Hematopoietic multipotent progenitor cell treated with erythropoietin and hydrocortisone succinate and interleukin-3 and kit ligand, for 6 days (in vitro differentiated cells): Measurements from ENCODE around the gene ECT2.
"Not testable (repeated sequence)": the region's sequence is repeated elsewhere in the genome, so short reads cannot be mapped to it uniquely, and the experiment has no call there.

Source experiments
- DNase-seq: peaks from one replicate; pipeline ENCODE4 v3.0.0-alpha.2; 2015

ECT2 gene

DNA sequence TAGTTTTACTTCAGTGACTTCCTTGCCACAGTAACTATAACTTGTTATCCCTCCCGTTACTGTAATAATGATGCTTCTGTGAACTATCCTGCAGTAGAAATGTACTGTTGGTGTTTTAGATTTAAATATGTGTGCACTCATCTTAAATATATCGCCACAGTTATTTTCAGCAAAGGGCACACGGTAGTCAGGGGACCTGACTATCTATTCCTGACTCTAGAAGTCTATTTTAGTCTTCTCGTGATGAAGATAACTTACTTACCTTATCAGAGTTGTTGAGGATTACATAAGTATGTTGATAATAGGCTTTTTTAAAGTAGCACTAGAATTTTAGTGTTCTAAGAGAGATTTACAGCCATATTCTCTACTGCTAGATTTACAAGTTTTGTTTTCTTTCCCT is 65.3 kb downstream of the ECT2 start:
- no peak for DNase-seq

DNA sequence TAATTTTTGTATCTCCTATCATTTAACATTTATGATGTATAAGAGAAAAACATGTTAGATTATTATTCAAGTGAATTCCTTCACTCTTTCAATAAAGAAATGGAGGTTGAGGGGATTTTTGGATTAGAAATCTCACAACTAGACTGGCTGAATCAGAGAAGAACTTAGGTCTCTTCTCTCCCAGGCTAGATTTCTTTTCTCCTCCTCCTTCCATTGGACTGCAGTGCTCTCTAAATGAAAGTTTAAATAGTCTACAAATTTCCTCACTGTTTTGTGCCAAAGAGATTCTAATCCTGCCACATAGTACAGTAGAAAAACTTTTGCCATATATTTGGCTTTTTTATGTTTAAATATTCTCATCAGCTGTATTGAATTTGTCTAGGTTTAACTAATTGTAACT is 65.8 kb downstream of the ECT2 start:
- DNase-seq, result no peak

DNA sequence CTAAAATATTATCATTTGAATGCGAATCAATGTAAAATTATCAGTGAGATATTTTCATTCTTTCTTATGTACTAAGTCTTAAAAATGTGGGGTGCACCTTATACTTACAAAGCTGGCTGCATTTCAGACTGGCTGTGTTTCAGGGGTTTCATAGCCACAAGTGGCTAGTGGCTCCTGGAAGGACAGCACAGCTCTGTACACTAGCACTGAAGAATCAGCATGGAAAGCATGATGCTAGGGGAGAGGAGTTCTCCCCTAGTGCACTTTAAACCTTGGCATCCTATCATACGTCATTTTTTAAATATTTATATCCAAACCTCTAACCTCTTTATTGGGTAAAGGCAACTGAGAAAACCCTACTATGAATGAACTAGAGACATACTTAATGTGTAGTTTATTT is 66.4 kb downstream of the ECT2 start:
- DNase-seq, result no peak

DNA sequence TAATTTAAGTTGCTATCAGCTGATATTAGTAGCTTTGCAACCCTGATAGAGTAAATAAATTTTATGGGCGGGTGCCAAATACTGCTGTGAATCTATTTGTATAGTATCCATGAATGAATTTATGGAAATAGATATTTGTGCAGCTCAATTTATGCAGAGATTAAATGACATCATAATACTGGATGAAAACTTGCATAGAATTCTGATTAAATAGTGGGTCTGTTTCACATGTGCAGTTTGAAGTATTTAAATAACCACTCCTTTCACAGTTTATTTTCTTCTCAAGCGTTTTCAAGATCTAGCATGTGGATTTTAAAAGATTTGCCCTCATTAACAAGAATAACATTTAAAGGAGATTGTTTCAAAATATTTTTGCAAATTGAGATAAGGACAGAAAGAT is 70.0 kb downstream of the ECT2 start:
- no peak for DNase-seq

DNA sequence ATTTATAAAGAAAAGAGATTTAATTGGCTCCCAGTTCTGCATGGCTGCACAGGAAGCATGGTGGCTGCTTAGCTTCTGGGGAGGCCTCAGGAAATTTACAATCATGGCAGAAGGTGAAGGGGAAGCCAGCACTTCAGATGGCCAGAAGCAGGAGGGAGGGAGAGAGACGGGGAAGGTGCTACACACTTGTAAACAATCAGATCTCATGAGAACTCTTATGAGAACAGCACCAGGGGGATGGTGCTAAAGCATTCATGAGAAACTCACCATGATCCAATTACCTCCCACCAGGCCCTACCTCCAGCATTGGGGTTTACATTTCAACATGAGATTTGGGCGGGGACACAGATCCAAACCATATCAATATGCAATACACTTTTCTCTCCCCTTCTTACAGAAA is 73.7 kb downstream of the ECT2 start:
- no peak for DNase-seq

DNA sequence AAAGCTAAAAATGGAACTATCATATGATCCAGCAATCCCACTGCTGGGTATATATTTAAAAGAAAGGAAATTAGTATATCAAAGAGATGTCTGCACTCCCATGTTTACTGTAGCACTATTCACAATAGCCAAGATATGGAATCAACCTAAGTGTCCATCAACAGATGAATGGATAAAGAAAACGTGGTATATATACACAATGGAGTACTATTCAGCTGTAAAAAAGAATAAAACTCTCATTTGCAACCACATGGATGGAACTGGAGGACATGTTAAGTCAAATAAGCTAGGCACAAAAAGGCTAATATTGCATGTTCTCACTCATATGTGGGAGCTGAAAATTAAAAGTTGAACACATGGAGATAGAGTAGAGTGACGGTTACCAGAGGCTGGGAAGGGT is 76.7 kb downstream of the ECT2 start:
- not testable (repeated sequence) for DNase-seq

DNA sequence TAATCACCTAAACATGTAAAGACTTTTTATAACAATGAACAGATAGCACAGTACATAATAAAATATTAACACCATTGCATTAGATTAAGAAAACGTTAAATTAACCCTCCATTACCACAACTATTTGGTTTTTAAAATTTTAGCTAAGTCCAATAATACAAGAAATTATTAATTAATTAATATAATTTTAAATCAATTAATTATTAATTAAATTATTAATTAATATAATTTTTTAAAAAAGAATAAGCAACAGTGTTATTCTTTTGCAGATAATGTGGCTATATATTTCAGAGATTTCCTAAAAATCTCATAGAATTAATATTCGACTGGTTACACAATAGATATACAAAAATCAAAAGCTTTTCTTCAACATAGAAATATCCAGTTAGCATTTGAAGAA is 82.5 kb downstream of the ECT2 start:
- no peak for DNase-seq

DNA sequence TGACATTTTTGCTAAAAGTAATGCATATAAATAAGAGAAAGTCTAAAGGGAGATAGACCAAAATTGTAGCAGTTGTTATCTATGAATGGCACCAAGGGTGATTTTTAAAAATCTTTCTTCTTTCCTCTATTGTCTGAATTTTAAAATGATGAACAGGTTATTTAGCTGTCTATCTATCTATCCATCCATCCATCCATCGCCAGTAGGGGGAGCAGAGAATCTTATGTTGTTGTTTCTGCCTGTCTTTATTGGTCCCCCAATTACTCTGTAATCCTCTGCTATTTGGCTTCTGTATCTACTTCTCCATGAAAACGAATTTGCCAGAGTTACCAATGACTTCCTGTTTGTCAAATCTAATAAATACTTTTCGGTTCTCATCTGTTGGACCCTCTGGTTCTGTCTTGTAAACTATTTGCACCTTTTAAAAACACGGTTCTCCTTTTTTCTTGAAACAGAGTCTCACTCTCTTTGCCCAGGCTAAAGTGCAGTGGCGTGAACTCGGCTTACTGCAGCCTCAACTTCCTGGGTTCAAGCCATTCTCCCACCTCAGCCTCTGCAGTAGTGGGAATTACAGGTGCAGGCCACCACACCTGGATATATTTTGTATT is 86.0 kb downstream of the ECT2 start:
- DNase-seq, result peak; percentile 79

DNA sequence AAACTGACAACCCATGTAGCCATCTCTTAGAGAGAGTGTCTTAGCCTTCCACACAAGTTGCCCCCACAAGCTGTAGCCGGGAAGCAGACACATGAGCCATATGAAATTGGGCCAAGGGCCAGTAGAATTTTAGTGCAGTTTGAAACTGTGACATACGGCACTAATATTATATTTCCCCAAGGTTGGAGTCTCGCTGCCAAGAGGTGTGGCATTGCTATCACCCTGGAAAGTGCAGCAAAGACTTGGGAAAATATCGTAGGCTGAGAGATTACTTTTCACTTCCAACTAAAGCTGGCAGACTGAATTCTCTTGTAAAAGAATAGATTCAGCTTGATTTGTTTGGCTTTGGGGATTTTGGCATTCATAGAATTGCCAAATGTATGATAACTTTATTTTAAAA is 89.2 kb downstream of the ECT2 start:
- no peak for DNase-seq

DNA sequence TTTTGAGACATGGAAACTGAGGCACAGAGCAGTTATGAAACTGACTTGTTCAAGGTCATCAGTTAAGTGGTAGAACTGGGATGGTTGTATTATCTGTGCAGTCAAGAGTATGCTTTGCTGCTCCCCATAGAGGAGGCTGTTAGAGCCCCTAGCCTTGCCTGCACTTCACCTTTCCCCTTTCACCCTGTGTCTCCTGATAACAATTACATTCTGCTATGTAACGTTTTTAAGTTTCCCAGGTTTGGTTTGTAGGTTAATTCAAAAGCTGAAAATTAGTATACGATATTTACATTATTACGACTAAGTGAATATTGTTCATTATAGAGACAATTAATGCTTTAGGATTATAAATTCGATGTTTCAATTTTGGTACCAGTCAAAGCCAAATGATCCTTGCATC is 89.9 kb downstream of the ECT2 start:
- DNase-seq, result no peak

DNA sequence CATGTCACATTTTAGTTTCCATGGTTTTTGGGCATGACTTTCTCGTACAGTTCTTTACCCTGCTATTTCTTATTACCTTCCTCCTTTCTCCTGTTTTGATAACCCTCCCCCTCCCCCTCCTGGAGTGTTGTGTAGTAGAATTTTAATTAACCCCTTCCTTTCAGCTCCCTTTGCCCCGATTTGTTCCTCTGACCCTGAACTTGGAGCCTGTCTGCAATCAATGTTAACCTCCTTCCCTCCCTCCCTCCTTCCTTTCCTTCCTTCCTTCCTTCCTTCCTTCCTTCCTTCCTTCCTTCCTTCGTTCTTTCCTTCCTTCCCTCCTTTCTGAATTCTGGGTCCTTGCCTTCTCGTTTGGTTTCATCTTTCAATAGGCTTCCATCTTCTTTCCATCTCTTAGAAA is 90.4 kb downstream of the ECT2 start:
- no peak for DNase-seq

DNA sequence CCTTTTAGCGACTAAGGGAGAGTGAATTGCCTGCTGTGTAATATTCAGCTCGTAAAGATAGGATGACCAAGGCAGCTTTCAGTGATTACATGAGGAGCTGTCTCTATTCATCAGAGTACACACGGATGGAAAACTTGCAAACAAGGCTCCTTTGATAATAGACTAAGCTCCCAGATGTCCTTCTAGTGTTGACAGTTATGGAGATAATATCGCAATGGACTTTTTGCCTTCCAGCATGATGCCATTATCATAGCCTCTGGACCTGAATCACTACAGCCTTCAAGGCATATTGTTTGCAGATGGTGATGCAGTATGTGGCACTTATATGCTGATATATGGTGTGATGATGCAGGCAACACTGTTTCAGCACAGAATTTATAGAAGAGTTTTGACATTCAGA is 93.9 kb downstream of the ECT2 start:
- DNase-seq, result no peak

DNA sequence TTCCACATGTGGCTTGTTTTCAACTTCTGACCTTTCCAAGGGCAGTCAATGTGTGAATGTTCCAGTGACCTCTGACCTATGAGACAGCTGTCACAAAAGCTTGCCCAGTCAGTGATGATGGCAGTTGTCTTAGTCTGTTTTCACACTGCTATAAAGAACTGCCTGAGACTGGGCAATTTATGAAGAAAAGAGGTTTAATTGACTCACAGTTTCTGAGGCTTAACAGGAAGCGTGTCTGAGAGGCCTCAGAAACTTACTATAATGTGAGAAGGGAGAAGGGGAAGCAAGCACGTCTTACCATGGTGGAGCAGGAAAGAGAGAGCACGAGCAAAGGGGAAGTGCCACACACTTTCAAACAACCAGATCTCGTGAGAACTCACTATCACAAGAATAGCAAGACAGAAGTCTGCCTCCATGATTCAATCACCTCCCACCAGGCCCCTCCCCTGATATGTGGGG is 95.6 kb downstream of the ECT2 start:
- no peak for DNase-seq

DNA sequence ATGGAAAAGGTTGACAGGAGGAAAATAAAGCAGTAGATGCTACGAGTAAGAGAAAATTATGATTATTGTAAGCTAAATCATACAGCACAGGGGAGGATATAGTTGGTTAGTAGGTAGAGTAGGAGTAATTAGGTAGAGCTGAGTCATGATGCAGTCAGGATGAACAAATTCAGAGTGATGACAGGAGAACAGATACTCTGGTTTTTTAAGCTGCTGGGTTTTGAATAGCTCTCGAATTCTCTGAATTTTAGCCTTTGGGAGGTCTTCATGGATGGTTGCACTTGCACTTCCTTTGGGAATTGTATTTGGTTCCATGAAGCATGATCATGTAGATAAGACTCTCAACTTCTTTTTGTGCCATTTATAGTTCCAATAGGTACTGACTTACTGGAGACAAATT is 96.2 kb downstream of the ECT2 start:
- no peak for DNase-seq

DNA sequence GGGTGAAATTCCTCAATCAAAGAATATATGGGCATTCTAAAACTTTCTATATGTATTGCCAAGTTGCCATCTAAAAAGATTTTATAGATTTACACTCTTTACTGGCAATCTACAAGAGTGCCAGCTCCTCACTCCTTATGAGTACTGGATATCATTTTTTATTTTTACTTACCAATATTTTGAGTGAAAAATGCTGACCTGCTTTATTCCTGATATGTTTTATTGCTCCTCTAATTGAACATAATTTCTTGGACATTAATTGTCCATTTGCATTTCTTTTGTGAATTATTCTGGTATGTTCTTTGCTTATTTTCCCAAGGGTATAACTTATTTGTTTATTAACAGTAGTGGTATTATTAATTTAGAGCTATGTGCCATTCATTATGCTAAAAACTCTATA is 96.8 kb downstream of the ECT2 start:
- no peak for DNase-seq

DNA sequence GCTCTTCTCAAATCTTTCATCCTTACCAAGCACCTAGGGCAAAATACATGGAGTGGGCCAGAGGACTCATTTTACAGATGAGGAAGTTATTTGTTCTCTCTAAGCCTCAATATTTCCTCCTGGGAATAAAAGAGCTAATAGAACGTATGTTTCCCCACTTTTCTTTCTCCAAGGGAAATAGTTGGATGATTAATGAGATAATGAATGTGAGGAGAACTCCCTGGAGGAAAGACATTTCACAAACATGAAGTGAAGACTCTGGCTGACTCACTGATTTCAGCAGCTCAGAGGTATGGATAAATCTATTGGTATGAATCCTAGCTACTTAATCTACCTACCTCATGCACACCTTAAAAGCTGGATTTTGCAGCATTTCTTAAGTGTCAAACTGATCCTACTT is 98.4 kb downstream of the ECT2 start:
- no peak for DNase-seq

DNA sequence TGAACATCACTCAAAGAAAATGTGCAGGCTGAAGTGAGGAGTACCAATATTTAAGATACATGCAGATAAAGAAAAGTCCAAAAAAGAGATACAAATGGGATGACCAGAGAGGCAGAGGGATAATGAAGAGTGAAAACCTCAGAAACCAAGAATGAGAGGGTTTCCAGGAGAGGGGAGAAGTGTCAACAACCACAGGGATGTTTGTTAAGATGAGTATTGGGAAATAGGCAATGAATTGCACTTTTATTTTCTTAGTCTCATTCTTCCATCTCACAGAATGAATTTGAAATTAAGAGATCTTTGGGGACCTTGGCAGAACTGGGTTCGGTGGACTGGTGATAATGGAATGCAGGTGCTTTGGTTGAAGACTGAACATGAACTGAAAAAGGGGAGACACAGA is 102.5 kb downstream of the ECT2 start:
- DNase-seq, result no peak

DNA sequence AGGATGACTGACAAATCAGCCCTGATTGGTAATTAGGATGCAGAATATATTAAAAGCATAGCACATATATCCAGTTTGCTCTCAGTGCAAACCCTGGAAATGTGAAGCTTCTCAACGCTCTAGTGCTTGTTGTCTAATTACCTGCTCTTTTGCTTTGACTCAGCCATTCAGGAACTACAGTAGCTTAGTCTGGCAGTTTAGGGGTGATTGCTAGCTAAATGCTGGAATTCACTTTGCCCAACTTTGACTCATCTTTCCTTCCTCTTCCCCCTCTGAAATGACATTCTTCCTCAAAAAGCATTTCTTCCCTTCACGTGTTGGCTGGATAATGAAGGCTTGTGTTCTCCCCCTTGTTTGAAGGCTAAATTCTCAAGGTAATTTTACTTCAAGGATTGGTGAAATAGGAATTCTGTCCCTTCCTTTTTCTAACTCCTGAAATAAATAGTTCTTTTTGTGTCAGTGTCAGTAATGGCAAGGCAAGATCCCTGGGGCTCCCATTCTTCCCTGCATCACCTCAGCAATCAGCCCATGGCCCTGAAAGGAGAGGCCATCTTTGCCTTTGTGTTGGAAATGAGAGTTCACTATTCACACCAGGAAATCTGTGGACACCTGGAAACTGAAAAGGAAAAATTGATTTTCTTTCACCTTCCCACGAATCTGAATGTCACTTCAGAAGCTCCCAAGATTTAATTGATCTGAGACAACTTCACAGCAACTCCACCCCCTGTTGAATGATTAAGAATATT is 103.6 kb downstream of the ECT2 start:
- DNase-seq, result no peak

DNA sequence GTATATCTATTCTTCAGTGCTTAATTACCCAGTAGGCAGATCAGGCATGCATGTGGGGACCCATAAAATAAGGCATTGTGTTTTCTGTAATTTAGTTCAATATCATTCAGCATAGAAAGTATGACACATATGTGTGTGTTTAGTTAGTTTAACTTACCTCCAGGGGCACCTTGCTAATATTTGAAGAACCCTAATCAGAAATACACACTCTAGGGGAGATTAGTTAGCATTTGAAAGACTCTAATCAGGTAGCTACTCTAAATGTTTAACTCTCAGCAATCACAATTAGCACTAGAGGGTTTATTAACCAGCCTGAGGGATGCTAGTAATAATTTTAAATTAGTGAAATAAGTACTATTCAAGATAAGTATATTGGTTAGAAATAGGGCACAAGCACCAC is 104.5 kb downstream of the ECT2 start:
- no peak for DNase-seq

DNA sequence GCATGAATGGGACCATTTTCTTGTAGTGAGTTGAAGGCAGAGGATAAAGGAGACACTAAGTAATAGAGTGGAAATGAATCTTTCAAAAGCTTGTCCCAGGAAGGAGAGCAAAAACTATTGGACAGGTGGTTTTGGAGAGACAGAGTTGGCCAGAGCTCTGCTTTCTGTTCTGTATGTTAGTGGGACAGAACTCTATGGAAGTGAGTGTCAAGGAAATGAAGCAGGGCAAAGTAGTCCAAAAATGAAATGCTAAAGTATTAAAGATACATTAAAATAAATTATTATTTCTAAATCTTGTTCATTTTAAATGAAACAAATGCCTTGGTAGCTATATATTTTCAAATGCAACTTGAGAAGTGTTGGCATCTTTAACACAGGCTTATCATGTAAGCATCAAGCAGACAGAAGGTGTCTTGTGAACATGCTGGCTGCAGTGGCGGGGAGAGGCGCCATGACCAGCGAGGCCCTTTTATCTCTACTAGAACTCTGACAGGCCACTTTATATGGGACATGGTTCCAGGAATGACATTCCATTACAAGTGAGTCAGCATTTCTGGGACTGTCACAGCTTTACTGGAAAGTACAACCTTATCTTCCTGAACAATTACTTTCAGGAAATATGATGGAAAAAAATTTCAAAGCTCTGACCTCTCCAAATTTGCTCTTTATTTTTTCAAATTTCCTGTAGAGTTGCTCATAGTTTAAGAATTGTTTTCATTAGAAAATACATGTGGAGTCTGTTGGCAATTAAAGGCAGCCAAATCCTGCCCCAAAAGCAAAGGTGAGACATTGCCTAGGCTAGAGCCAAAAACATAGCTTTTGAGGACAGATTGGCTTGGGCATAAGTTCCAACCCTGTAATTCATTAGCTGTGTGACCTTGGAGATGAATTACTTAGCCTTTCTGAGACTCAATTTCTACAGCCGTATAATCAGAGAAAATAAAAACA is 106.5 kb downstream of the ECT2 start:
- no peak for DNase-seq

DNA sequence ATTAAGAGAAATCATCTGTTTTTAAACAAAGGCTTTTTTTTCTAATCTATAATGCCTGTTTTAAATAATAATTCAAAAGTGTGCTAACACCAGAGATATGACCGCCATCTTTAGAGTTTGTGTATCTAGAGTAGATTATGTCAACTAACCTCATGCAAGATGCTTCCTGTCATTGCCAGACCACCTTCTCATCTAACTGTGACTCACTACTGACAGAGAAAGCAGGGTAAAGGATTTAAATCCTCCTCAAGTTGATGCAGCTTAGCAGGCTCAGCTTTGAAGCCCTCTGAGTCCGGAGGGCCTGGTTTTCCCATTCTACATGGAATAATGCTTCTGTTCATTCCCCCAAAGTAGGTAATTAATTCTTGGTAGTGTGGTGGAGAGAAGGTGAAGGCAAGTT is 108.5 kb downstream of the ECT2 start:
- no peak for DNase-seq

DNA sequence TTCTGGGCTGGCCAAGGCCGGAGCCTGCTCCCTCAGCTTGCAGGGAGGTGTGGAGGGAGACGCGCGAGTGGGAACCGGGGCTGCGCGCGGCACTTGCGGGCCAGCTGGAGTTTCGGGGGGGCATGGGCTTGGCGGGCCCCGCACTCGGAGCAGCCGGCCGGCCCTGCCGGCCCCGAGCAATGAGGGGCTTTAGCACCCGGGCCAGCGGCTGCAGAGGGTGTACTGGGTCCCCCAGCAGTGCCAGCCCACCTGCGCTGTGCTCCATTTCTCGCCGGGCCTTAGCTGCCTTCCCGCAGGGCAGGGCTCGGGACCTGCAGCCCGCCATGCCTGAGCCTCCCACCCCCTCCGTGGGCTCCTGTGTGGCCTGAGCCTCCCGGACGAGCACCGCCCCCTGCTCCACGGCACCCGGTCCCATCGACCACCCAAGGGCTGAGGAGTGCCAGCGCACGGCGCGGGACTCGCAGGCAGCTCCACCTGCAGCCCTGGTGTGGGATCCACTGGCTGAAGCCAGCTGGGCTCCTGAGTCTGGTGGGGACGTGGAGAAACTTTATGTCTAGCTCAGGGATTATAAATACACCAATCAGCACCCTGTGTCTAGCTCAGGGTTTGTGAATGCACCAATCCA is 116.3 kb downstream of the ECT2 start:
- DNase-seq, result not testable (repeated sequence)

DNA sequence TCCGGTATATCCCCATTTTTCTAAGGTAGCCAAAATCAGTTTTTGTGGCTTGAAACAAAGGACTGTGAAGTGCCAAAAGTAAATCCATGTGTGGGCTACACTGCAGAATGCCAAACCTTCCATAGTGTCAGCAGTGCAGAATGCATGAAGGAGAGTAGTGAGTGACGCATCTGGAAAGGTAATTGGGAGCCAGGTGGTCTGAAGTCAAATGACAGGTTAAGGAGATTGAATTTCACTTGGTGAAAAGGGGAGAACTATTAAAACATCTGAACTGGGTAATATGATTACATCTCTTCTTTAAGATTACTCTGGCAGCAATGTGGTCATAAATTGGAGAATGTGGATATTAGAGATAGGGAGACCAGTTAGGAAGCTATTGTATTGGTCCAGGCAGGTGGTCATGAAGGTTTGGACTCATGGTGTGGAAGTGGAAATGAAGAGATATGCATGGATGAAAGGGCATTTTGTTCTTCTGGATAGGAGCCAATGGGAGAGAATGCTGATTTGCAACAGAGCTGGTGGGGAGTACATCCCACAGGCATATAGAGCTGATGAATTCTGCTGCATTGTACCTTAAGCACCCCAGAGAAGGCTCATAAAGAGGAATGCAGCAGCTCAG is 118.2 kb downstream of the ECT2 start:
- no peak for DNase-seq
